ENCODE data around the gene FBXO31.
A peak's percentile ranks its signal among the peaks of the same experiment; 100 is the strongest.
"Not testable (repeated sequence)": the region's sequence is repeated elsewhere in the genome, so short reads cannot be mapped to it uniquely, and the experiment has no call there.

The FBXO31 gene

GRCh38 chr16:87363771-87364455 is 19.7 kb downstream of the FBXO31 start:
- peak; percentile 18 for DNase-seq (ENCODE audit: low read depth)
- TF ChIP-seq CTCF (conservative IDR thresholded peaks at IDR 0.05; ENCODE audit: control insufficient read depth, insufficient read depth, low read depth, low read length), result no peak
- no peak overlapping the region for H3K4me3 ChIP-seq (ENCODE audit: control insufficient read depth, low read depth, low read length)

- DNase-seq (ENCODE audit: low read depth); H3K4me3 ChIP-seq (ENCODE audit: control insufficient read depth, low read depth, low read length): not testable (repeated sequence)
Measured at GRCh38 chr16:87362828-87363559, 20.6 kb downstream of the FBXO31 start.

GRCh38 chr16:87361916-87362619 is 21.5 kb downstream of the FBXO31 start:
- DNase-seq (ENCODE audit: low read depth), result no peak
- no peak for TF ChIP-seq CTCF (conservative IDR thresholded peaks at IDR 0.05; ENCODE audit: control insufficient read depth, insufficient read depth, low read depth, low read length)
- H3K4me3 ChIP-seq (ENCODE audit: control insufficient read depth, low read depth, low read length), result no peak overlapping the region

GRCh38 chr16:87360862-87361610 is 22.5 kb downstream of the FBXO31 start:
- DNase-seq (ENCODE audit: low read depth), result no peak
- no peak for TF ChIP-seq CTCF (conservative IDR thresholded peaks at IDR 0.05; ENCODE audit: control insufficient read depth, insufficient read depth, low read depth, low read length)
- H3K4me3 ChIP-seq (ENCODE audit: control insufficient read depth, low read depth, low read length), result no peak overlapping the region

GRCh38 chr16:87359121-87359520 is 24.5 kb downstream of the FBXO31 start:
- DNase-seq (ENCODE audit: low read depth), result no peak
- no peak for TF ChIP-seq CTCF (conservative IDR thresholded peaks at IDR 0.05; ENCODE audit: control insufficient read depth, insufficient read depth, low read depth, low read length)

GRCh38 chr16:87358696-87359095 is 24.9 kb downstream of the FBXO31 start:
- TF ChIP-seq CTCF (conservative IDR thresholded peaks at IDR 0.05; ENCODE audit: control insufficient read depth, insufficient read depth, low read depth, low read length), result no peak
- DNase-seq (ENCODE audit: low read depth), result no peak
- no peak overlapping the region for H3K4me3 ChIP-seq (ENCODE audit: control insufficient read depth, low read depth, low read length)

More at GRCh38 chr16:87359121-87359520, 24.5 kb downstream of the FBXO31 start:
- no peak overlapping the region for H3K4me3 ChIP-seq (ENCODE audit: control insufficient read depth, low read depth, low read length)

Data from fibroblast of mammary gland (primary cell).